GM23248 (cell line): ENCODE measurements around the gene GLIS2.

ENCODE experiments used
- EZH2 ChIP-seq: fragments of 200-600 bp; sonication (generic); IDR thresholded peaks from 2 replicates; pipeline ENCODE4 v1.6.1; 2018; ENCODE audit warnings: antibody characterized with exemption, mild to moderate bottlenecking; ENCODE audit not compliant: insufficient read depth, poor library complexity, severe bottlenecking
- EZH2phosphoT487 ChIP-seq: fragments of 200-600 bp; sonication (generic); IDR thresholded peaks from 2 replicates; pipeline ENCODE4 v1.6.1; 2018; ENCODE audit warnings: antibody characterized with exemption, moderate library complexity, mild to moderate bottlenecking, low read depth; ENCODE audit not compliant: insufficient read depth

DNA sequence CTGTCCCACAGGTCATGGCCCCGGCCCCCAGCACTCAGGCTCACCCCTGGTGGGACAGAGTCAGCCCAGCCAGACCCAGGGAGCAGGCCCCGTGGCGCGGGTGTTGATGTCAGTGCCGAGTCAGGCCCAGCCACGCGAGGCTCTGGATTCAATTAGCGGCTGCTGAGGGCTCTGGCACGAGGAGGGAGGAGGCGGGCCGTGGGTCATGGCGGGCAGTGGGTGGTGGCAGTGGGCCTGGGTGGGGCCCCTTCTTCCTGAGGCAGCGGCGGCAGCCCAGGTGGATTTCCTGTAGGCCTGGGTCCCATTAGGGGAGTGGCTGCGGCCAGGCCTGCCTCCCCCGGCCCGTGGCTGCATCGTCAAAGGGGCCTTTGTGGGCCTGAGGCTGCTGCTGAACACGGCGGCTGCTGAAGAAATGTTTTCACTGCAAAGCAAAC lies 68.7 kb downstream of the GLIS2 start:
- TF ChIP-seq EZH2phosphoT487 (no peak), EZH2 (no peak)
